Measurements from ENCODE around the gene MYCBP2.
"Not testable (repeated sequence)": the region's sequence is repeated elsewhere in the genome, so short reads cannot be mapped to it uniquely, and the experiment has no call there.

The MYCBP2 gene

DNA sequence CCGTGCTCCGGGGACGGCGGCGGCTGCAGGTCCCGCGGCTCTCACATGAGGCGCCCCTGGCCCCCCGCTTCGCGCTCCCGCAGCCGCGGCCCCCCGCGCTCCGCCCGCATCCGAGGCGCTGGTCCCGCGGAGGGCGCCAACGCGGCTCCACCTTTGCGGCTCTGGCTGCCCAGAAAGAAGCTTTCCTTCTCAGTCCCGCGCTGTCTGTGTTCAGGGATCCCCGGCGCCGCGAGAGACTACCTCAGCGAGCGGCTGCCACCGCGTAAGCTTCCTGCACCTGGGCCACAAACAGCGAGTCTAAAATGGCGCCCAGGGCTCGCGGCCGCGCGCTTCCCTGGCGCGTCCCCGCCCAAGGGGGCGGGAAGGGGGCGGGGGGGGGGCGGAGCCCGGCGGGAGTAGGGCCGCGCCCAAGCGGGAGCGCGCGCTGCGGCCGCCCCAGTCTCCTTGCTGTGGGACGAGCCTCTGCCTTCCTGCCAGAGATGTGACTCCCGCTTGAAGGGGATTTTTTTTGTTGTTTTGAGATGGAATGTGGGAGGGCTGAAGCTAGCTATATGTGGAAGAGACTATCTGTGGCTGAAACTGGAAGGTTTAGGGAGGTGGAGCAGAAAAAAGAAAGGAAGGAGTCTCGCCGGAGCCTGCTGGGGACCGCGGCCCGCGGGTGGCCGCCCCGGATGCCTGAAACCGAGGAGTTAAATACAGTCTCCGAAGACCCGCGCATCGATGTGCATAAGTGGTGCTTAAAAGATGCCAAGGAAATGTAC is 299.9 kb downstream of the MYCBP2 start, which contains the start of gene FBXL3:
Gene FBXL3, minus strand, starts transcription at position 299 of the 761 bp plus-strand sequence. CDS start 5,299 bp downstream, outside the sequence.
- peak; percentile 93 for DNase-seq

DNA sequence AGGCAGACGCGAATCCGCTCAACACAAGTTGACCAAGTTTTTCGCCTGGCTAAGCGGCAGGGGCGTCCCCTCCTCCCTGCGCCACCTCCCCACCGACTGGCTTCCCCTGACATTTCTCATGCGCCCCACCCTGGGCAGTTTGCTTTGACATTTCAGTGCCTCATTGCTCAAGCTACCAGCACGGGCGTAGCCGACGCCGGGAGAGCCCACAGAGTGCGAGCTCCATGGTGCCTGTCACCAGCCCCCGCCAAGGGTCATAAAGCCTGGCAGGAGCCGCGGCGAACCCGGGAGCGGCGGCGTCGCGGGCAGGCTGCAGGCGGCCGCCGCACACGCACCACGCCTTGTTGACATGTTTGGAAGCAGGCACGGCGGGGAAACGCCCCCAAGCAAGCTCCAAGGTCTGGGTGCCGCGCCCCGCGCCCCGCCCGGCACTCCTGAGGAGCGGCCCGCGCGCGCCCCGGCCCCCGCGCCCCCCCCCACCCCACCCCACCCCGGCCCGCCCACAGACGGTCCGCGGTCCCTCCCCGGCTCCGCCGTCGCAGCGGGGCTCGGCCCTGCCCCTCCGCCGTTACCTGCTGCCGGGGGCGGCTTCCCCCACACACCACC is 300.5 kb downstream of the MYCBP2 start:
- DNase-seq: peak; percentile 84

DNA sequence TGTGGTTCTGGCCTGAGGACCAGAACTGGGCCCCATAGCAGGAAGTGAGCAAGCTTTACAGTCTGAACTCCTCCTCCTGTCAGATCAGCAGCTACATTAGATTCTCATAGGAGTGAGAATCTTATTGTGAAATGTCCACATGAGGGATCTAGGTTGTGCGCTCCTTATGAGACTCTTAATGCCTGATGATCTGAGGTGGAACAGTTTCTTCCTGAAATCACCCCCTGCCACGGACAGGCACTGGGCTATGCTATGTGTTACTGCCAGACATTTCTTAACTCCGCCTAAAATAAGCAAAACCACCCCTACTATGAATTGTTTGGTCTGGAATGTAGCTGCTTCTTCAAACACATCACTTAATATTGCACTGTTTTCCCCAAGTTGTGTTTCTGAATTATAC is 304.6 kb downstream of the MYCBP2 start:
- no peak for DNase-seq

DNA sequence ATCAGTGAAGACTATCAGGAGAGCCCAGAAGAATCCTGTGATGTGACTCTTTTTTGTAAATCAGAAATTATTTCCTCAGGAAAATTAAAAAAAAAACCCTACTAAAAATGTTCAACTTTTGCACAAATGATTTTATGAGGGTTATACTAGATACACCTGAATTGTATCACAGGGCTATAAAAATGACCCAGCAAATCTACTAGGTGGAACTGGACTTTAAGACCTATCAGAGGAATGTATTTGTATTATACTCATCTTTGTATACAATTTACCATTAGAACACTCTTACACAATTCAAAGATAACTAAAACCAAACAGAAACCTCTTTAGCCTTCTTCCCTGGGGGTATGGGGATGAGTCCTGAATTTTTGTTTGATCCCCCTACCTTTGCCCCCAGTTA is 307.1 kb downstream of the MYCBP2 start:
- DNase-seq: no peak

DNA sequence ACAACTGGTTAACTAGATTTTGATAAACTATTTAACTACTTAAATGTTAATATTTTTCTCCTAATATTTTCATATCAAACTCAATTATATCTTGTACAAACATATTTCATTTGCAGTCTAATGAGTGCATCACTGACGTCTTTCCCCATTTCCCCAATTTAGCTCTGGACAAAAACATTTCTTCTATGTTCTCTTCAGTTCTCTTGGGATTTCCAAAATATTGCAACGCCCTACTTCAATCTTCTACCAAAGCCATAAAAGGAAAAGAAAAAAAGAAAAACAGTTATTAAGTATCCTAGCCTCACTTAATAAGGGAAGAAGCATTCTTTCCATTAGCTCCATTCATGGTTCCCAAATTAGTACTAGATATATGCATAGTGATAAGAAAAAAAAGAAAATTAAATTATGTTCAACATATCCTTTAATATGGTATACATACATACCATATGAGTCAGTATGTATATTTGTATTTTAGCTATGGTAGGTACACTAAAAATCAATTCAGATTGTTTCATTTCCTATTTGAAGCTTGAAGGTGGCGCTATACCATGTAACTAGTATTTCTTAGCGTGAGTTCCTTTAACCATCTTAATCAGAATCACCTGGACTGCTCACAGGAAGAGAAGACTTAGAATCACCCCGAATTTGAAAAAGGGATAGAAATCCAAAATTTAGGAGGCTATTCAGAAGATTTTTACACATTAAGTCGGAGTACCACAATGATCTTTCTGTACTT is 309.8 kb downstream of the MYCBP2 start:
- no peak for DNase-seq

DNA sequence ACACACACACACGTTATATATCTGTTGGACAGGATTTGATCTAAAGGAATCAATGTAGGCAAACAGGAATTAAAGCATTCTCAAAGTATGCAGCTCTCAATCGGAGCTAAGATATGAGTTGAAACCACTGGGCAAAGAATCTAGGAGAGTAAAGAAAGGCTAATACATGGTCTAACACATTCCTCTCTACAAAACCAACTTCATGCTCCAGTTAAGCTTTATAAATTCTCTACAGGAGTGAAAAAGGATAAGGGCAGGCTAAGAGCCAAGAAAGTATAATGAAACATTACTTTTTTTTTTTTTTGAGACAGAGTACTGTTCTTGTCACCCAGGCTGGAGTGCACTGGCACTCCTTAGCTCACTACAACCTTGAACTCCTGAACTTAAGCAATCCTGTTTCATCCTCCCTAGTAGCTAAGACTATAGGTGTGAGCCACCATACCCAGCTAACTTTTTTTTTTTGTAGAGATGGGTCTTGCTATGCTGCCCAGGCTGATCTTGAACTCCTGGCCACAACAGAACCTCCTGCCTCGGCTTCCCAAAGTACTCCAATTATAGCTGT is 310.6 kb downstream of the MYCBP2 start:
- no peak for DNase-seq

DNA sequence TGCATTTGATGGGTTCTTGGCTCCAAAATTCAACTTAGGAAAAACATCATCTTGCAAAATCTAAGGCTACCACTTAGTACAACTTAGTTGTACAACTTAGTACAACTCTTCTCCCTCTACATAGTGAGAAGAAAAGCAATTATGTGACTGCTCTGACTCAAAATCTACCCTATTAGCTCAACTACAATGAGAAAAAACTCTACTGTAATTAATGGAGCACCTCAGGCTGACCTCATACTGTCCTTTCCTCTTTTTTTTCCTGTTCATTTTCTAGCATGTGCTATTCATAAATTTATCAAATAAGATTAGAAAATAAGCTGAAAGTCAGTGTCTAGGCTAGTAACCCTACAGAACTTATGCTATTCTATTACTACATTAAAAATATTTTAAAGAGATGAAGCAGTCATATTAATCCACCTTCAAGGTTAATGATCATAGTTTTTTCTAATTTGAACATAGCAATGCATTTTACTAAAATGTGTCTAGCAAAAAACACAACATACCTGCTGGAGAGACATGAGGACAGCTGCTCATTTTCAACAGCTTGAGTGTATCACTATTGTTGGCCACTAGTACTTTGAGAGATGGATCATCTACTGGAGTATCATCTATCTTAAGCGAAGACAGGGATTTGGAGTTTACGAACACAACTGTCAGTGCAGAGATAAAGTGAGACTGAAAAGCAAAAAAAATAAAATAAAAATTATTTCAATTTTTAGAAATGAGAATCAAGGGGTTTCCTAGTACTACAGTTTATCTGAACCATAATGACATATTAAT is 311.8 kb downstream of the MYCBP2 start:
- DNase-seq: no peak

DNA sequence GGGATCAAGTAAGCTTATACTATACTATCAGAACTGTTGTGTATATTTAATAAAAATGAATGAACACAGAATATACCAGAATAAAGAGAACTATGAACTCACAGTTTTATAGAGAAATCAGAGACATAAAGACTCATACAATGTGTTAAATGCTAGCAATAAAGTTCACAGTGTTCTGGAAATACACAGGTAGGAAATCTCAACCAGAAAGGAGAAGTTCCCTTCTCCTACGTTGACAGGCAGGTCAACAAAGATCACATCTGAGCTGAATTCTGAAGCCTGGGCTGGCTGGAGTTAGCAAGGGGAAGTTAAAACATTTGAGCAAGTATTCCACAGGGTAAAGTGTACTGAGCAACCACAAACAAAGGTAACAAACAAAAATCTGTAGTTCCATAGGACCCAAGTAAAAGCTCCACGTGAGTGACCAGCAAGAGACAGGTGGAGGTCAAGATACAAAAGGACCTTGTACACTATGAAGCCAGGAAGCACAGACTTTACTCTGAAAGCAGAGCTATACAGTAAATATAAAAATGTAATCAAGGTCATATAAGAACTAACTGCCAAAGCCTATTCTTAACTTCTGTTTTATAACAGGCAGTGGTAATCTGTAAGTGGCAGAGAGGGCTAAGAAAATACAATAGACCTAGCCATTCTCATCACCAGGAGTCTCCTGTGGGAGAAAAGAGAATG is 312.9 kb downstream of the MYCBP2 start:
- no peak for DNase-seq

DNA sequence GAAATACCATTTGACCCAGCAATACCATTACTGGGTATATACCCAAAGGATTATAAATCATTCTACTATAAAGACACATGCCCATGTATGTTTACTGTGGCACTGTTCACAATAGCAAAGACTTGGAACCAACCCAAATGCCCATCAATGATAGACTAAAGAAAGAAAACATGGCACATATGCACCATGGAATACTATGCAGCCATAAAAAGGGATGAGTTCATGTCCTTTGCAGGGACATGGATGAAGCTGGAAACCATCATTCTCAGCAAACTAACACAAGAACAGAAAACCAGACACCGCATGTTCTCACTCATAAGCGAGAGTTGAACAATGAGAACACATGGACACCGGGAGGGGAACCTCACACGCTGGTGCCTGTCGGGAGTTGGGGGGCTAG is 317.2 kb downstream of the MYCBP2 start:
- not testable (repeated sequence) for DNase-seq

DNA sequence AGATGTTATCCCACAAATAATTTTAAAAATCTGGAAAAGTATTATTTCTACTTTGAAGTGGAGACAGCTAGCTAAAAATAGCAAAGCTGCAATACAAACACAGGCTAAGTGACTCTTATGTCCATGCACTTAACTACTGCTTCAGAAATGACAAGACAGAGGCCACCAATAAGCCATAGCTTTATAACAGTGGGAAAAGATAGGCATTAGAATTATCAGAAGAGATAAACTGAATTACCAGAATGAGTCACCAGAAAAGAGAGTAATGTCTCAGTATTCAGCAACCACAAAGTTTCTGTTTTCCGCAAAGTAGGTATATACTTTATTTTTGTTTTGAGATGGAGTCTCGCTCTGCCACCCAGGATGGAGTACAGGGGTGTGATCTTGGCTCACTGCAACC is 317.9 kb downstream of the MYCBP2 start:
- no peak for DNase-seq

DNA sequence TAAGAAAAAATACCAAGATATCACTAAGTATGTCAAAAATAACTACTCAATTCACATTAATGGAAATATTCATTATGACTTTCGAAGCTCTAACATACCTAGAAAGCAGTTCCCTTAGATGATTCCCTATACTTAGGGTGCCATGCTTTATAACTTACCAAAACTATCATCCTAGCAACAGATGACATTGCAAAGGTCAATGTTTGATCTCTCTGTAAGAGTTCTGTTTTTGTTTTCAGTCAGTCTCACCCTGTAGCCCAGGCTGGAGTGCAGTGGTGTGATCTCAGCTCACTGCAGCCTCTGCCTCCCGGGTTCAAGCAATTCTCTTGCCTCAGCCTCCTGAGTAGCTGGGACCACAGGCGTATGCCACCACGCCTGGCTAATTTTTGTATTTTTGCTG is 318.6 kb downstream of the MYCBP2 start:
- DNase-seq: not testable (repeated sequence)

DNA sequence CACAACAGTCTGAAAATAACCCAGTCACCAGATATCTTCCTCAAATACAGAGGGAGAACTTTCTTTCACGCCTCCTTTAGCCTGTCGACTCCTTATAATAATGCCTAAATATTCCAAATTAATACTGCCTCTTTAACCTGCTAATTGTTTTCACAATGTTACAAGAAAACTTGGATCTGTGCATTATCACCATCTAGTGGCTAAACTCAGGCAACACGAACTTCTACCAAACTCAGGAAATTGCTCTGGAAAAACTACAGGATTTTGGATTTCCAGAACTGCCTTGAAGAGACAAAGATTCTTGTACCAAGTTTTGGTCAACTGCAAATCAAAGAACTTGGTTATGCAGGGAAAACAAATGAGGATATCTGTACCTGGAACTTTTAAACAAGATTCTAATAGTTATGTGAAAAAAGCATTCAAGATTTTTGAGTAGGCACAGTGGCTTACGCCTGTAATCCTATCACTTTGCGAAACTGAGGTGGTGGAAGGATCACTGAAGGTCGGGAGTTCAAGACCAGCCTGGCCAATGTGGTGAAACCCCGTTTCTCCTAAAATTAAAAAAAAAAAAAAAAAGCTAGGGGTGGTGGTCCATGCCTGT is 324.2 kb downstream of the MYCBP2 start:
- no peak for DNase-seq

DNA sequence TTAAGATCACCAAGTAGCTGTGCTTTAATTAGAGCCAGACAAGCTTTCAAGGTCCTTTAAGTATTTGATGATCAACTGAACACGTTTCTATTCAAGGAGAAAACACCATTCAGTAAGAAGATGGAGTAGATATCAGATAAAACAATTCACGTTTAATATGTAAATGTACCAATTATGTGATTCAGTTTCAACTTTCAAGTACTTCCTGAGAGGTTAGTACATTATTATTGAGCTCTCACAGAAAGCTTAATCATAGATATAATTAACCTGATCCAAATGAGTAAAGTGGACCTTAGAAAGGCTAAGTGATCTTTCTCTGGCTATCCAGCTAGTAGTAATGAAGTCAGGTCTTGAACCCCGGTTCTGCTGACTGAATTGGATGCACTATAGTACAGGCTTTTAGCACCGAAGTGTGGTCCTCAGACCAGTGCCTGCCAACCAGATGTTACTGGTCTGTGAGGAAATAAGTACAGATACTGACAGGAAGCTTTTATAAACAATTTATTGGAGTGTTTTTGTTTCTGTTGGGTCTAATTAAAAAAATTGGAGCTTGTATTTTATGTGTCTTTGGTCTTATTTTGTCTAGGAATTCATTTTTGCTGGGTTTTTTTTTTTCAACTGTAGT is 324.8 kb downstream of the MYCBP2 start:
- no peak for DNase-seq

DNA sequence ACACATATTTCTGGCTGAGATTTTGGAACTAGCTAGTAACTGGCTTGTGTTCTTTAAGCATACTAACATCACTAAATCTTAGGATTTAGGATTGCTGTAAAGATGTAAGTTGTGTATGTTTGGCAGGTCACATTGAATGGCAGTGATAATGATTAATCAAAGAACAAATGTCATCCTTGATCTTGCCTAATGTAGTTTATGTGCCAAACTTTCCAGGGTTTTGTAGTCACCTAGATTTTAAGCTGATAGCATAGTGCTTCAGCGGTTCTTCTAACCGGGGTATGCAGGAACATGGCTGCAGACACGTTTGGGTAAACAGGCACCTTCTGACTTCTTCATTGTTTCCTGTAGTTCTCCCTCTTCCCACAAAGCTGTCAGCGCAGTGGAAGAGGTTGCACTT is 325.4 kb downstream of the MYCBP2 start:
- no peak for DNase-seq

DNA sequence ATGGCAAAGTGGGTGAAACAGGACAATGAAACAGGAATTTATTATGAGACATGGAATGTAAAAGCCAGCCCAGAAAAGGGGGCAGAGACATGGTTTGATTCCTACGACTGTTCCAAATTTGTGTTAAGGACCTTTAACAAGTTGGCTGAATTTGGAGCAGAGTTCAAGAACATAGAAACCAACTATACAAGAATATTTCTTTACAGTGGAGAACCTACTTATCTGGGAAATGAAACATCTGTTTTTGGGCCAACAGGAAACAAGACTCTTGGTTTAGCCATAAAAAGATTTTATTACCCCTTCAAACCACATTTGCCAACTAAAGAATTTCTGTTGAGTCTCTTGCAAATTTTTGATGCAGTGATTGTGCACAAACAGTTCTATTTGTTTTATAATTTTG is 326.4 kb downstream of the MYCBP2 start:
- DNase-seq: no peak

Measured in right forelimb (tissue), 1 donor.